ENCODE results near the gene PTGER1.

DNA sequence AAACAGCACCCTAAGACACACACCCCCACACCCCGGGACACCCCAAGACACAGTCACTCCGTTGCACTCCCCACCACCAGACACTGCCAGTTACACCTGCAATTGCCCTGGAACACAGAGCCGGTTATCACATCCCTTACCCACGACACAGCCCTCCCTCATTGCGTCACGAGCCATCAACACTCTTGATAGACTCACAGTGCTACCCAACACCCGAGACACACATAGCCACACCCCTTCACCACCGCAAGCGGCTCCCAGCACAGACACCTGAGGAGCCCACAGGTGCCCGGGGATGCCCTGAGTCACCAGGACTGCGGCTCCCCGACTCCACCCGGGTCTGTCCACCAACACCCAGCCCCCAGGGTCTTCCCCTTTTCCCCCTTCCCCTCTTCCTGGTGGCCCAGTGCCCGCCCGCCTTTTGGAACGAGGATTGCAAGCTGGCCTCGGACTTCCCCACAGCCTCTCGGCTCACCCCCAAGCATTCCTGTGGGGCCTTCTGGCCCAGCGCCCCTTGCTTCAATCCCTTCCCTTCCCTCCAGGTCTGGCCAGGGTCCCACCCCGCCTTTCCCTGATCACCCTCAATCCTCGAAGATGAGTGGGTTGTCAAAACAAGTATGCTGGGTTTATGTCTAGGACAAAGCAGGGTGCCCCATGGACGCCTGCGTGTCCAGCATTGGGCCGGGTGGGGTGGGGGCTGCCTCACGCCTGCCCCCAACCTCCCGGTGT lies 1.7 kb upstream of the PTGER1 start:
- no peak for TF ChIP-seq ZNF70 (CRISPR knock-in tag; IDR thresholded peaks at IDR 0.05)
- no peak for TF ChIP-seq ZFP30 (CRISPR knock-in tag; IDR thresholded peaks at IDR 0.05)

Data from SK-N-SH treated with all-trans-retinoic acid at 6 μM for 48 hours (cell line).